Measurements from ENCODE around the gene RPRD2. TPM values are rescaled to one million over a fixed set of nuclear protein-coding genes. Genes with fewer than 3 reads are reported as not detected.

The RPRD2 gene
- total and polyA plus RNA-seq, 9 of the 15 experiments (the other 6 are each of a cell fraction or from before 2014, with no cell fraction given): 1.5 to 21.6 (median 7.7) TPM

DNA sequence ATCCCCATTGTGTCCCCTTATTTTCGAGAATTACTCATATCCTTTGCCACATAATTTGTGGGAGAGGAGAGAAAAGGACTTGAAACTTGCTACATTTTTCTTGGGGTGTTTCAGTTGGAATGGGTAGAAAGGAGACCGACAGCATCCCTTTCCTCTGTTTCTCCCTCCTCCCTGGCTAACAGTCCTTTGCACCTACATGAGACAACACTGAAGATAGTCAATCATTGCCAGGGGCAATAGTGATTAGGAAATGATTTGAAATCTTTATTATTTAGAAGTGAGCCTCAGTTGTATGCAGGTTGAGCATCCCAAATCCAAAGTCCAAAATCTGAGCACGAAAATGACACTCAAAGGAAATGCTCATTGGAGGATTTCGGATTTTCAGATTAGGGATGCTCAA, 115.4 kb downstream of the RPRD2 start:
- no peaks in the 10 kb centered on the region for H3K9me1 ChIP-seq (ENCODE audit: control insufficient read depth, insufficient read depth, low read length)
- no peak overlapping the region for H3K4me2 ChIP-seq (ENCODE audit: insufficient read depth, low read length)
- no peak overlapping the region for H3K4me3 ChIP-seq
- WGBS (ENCODE audit: insufficient coverage, low coverage, missing lambda C conversion rate): 16% methylated on average over 4 of the region's 4 CpGs
- TF ChIP-seq, protein P1, sequence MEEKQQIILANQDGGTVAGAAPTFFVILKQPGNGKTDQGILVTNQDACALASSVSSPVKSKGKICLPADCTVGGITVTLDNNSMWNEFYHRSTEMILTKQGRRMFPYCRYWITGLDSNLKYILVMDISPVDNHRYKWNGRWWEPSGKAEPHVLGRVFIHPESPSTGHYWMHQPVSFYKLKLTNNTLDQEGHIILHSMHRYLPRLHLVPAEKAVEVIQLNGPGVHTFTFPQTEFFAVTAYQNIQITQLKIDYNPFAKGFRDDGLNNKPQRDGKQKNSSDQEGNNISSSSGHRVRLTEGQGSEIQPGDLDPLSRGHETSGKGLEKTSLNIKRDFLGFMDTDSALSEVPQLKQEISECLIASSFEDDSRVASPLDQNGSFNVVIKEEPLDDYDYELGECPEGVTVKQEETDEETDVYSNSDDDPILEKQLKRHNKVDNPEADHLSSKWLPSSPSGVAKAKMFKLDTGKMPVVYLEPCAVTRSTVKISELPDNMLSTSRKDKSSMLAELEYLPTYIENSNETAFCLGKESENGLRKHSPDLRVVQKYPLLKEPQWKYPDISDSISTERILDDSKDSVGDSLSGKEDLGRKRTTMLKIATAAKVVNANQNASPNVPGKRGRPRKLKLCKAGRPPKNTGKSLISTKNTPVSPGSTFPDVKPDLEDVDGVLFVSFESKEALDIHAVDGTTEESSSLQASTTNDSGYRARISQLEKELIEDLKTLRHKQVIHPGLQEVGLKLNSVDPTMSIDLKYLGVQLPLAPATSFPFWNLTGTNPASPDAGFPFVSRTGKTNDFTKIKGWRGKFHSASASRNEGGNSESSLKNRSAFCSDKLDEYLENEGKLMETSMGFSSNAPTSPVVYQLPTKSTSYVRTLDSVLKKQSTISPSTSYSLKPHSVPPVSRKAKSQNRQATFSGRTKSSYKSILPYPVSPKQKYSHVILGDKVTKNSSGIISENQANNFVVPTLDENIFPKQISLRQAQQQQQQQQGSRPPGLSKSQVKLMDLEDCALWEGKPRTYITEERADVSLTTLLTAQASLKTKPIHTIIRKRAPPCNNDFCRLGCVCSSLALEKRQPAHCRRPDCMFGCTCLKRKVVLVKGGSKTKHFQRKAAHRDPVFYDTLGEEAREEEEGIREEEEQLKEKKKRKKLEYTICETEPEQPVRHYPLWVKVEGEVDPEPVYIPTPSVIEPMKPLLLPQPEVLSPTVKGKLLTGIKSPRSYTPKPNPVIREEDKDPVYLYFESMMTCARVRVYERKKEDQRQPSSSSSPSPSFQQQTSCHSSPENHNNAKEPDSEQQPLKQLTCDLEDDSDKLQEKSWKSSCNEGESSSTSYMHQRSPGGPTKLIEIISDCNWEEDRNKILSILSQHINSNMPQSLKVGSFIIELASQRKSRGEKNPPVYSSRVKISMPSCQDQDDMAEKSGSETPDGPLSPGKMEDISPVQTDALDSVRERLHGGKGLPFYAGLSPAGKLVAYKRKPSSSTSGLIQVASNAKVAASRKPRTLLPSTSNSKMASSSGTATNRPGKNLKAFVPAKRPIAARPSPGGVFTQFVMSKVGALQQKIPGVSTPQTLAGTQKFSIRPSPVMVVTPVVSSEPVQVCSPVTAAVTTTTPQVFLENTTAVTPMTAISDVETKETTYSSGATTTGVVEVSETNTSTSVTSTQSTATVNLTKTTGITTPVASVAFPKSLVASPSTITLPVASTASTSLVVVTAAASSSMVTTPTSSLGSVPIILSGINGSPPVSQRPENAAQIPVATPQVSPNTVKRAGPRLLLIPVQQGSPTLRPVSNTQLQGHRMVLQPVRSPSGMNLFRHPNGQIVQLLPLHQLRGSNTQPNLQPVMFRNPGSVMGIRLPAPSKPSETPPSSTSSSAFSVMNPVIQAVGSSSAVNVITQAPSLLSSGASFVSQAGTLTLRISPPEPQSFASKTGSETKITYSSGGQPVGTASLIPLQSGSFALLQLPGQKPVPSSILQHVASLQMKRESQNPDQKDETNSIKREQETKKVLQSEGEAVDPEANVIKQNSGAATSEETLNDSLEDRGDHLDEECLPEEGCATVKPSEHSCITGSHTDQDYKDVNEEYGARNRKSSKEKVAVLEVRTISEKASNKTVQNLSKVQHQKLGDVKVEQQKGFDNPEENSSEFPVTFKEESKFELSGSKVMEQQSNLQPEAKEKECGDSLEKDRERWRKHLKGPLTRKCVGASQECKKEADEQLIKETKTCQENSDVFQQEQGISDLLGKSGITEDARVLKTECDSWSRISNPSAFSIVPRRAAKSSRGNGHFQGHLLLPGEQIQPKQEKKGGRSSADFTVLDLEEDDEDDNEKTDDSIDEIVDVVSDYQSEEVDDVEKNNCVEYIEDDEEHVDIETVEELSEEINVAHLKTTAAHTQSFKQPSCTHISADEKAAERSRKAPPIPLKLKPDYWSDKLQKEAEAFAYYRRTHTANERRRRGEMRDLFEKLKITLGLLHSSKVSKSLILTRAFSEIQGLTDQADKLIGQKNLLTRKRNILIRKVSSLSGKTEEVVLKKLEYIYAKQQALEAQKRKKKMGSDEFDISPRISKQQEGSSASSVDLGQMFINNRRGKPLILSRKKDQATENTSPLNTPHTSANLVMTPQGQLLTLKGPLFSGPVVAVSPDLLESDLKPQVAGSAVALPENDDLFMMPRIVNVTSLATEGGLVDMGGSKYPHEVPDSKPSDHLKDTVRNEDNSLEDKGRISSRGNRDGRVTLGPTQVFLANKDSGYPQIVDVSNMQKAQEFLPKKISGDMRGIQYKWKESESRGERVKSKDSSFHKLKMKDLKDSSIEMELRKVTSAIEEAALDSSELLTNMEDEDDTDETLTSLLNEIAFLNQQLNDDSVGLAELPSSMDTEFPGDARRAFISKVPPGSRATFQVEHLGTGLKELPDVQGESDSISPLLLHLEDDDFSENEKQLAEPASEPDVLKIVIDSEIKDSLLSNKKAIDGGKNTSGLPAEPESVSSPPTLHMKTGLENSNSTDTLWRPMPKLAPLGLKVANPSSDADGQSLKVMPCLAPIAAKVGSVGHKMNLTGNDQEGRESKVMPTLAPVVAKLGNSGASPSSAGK (IDR thresholded peaks at IDR 0.05): no peak
- no peak for TF ChIP-seq POLR2H (tag; IDR thresholded peaks at IDR 0.05; ENCODE audit: low read depth)
- TF ChIP-seq KDM1A (IDR thresholded peaks at IDR 0.05): 0 out of 4 replicates have a peak, but pooled peaks of 1 of the 2 experiments have one; percentile 21
- peaks cover 0 to 20% of the 10 kb centered on the region in 2 experiments; a peak in 4 of 5 replicates for H3K4me1 ChIP-seq (replicated peaks in 1 of 2; ENCODE audit: control insufficient read depth in 2 of 2, insufficient read depth in 2 of 2, low read length in 2 of 2)
- H3K27me3 ChIP-seq (ENCODE audit: control insufficient read depth in 2 of 2, insufficient read depth in 2 of 2, low read length in 2 of 2): no peaks in the 10 kb centered on the region
- no TSS peak for BruUV-seq (replicated peaks)
- H3K27ac ChIP-seq (ENCODE audit: extremely low read depth, low read depth, low read length): no peak overlapping the region
- H3K79me2 ChIP-seq (ENCODE audit: control insufficient read depth, insufficient read depth, low read length): no peaks in the 10 kb centered on the region
- H3K9me3 ChIP-seq (replicated peaks; ENCODE audit: control insufficient read depth, insufficient read depth, low read depth, low read length): no peaks in the 10 kb centered on the region
- CTCF ChIA-PET (ENCODE audit: low intra/inter-chr PET ratio): no interaction called here
- no peaks in the 10 kb centered on the region for H3K36me3 ChIP-seq (ENCODE audit: control insufficient read depth, insufficient read depth, low read length)
- intact Hi-C loops (cut with micrococcal nuclease) (no loop called here), in situ Hi-C loops (cut with MboI) (no loop called here)
- POLR2A ChIA-PET: no interaction called here
- no peak overlapping the region for H2AFZ ChIP-seq (ENCODE audit: low read depth, low read length)
- ATAC-seq (no peak), DNase-seq (ENCODE audit: extremely low read depth in 1 of 4, low spot score in 3 of 4) (no peak), FAIRE-seq (no peak)
- no peaks in the 10 kb centered on the region for H4K20me1 ChIP-seq (replicated peaks; ENCODE audit: control insufficient read depth, insufficient read depth, low read length)
- H3K9ac ChIP-seq (ENCODE audit: insufficient read depth in 1 of 2, low read depth in 2 of 2, low read length in 2 of 2): no peak overlapping the region
